GM12878 (cell line): Measurements from ENCODE around the gene PTBP3. TPM values are rescaled to one million over a fixed set of nuclear protein-coding genes. Genes with fewer than 3 reads are reported as not detected.

Source experiments
- ATAC-seq: fragments of 200-7000 bp; cut with Tn5 transposase; 3 replicates; pipeline ENCODE4 v1.9.1; 2020; ENCODE audit warnings: mild to moderate bottlenecking, moderate library complexity
- BruUV-seq: library from RNA; stranded (reverse); fragments of 400-500 nt; replicated peaks from 2 replicates; lab custom pipeline; 2021; lab: Mats Ljungman, UMichigan
- CTCF ChIA-PET: fragments of 300-600 bp; sonication (Branson Sonifier 250); formaldehyde crosslinking; extraction: SDS; loops from one replicate; lab custom pipeline; 2021; ENCODE audit warnings: inconsistent platforms; lab: Yijun Ruan, JAX
- POLR2A ChIA-PET: fragments of 350-600 bp; formaldehyde crosslinking; extraction: SDS; loops from one replicate; lab custom pipeline; 2021; ENCODE audit warnings: inconsistent platforms; lab: Charles Lee
- RAD21 ChIA-PET: fragments of 300-600 bp; sonication (Branson Sonifier 250); formaldehyde crosslinking; loops from one replicate; lab custom pipeline; 2023; ENCODE audit warnings: antibody characterized with exemption; ENCODE audit not compliant: unreplicated experiment; lab: Charles Lee
- SMC1A ChIA-PET: fragments of 300-600 bp; sonication (Branson Sonifier 250); formaldehyde crosslinking; loops from one replicate; lab custom pipeline; 2023; ENCODE audit not compliant: unreplicated experiment, uncharacterized antibody; lab: Charles Lee
- DNase-seq: peaks from one replicate; pipeline ENCODE4 v3.0.0-alpha.2; 2011; ENCODE audit warnings: low read depth, low spot score
- FAIRE-seq: peaks from 3 replicates; lab custom pipeline; 2011; peaks lifted over from hg19 to GRCh38; lab: Jason Lieb, UNC
- H2AFZ ChIP-seq: 2 replicates; pipeline ENCODE4 v1.6.0; 2011; ENCODE audit warnings: low read depth, low read length, control low read depth; ENCODE audit not compliant: control insufficient read depth
- H3K27ac ChIP-seq: 2 replicates; pipeline ENCODE4 v1.5.1; 2011; ENCODE audit warnings: control low read depth; ENCODE audit not compliant: control insufficient read depth, insufficient read depth
- H3K27me3 ChIP-seq, 2 experiments: replicated peaks in 1 of 2; 2 replicates each; pipeline versions ENCODE4 v1.6.0 to v1.6.1; 2011; ENCODE audit warnings: low read length in 1 of 2; ENCODE audit not compliant: control insufficient read depth in 2 of 2, insufficient read depth in 2 of 2
- H3K36me3 ChIP-seq, 2 experiments: 2 replicates each; pipeline ENCODE4 v1.5.1; 2011; ENCODE audit warnings: low read length in 1 of 2; ENCODE audit not compliant: control insufficient read depth in 2 of 2, insufficient read depth in 2 of 2
- H3K4me1 ChIP-seq: 2 replicates; pipeline ENCODE4 v1.6.1; 2011; ENCODE audit warnings: mild to moderate bottlenecking, low read length, moderate library complexity, mixed read lengths; ENCODE audit not compliant: control insufficient read depth, insufficient read depth
- H3K4me2 ChIP-seq: 2 replicates; pipeline ENCODE4 v1.6.0; 2011; ENCODE audit warnings: control low read depth; ENCODE audit not compliant: control insufficient read depth, insufficient read depth
- H3K4me3 ChIP-seq: fragments of 200-600 bp; sonication (generic); 2 replicates; pipeline ENCODE4 v1.5.1; 2016
- H3K79me2 ChIP-seq: 2 replicates; pipeline ENCODE4 v1.6.0; 2011; ENCODE audit warnings: low read length; ENCODE audit not compliant: control insufficient read depth, insufficient read depth
- H3K9ac ChIP-seq: 2 replicates; pipeline ENCODE4 v1.8.0; 2011; ENCODE audit warnings: low read length, control low read depth, mixed read lengths; ENCODE audit not compliant: control insufficient read depth, insufficient read depth
- H3K9me3 ChIP-seq: replicated peaks from 3 replicates; pipeline ENCODE4 v1.5.1; 2011; ENCODE audit warnings: mild to moderate bottlenecking, low read length; ENCODE audit not compliant: control insufficient read depth, insufficient read depth
- H4K20me1 ChIP-seq: 2 replicates; pipeline ENCODE4 v1.6.0; 2011; ENCODE audit not compliant: control insufficient read depth, insufficient read depth
- BACH1 ChIP-seq: fragments of 450-650 bp; IDR thresholded peaks from 2 replicates; pipeline ENCODE4 v1.6.1; 2017; ENCODE audit warnings: mild to moderate bottlenecking, borderline replicate concordance
- BCLAF1 ChIP-seq: fragments of 450-650 bp; IDR thresholded peaks from 2 replicates; pipeline ENCODE4 v1.6.1; 2017; ENCODE audit warnings: antibody characterized with exemption, mild to moderate bottlenecking, moderate library complexity
- BRCA1 ChIP-seq: IDR thresholded peaks from 2 replicates; pipeline ENCODE4 v1.6.1; 2011; ENCODE audit warnings: low read depth, low read length, improper control_type of control experiment
- CBX5 ChIP-seq: sonication (generic); IDR thresholded peaks from 2 replicates; pipeline ENCODE4 v1.6.1; 2016; ENCODE audit warnings: low read depth, moderate library complexity, mild to moderate bottlenecking, inconsistent platforms
- CTCF ChIP-seq, 3 experiments: IDR thresholded peaks in 2 of 3; conservative IDR thresholded peaks in 1 of 3; 2 replicates each; pipeline ENCODE4 v1.5.1; 2011; ENCODE audit warnings: low read depth in 3 of 3, low read length in 3 of 3, mild to moderate bottlenecking in 3 of 3, control low read depth in 2 of 3, moderate library complexity in 2 of 3, inconsistent platforms in 1 of 3, mixed read lengths in 1 of 3; ENCODE audit not compliant: control insufficient read depth in 2 of 3, insufficient read depth in 1 of 3; ENCODE audit errors: extremely low read depth in 1 of 3
- EZH2 ChIP-seq: IDR thresholded peaks from 2 replicates; pipeline ENCODE4 v1.6.1; 2012; ENCODE audit warnings: low read depth, mild to moderate bottlenecking, control low read depth, inconsistent platforms, low read length, borderline replicate concordance; ENCODE audit not compliant: control insufficient read depth
- KLF5 ChIP-seq: fragments of 450-650 bp; IDR thresholded peaks from 2 replicates; pipeline ENCODE4 v1.6.1; 2014; ENCODE audit warnings: mild to moderate bottlenecking; ENCODE audit not compliant: partially characterized antibody
- LARP7 ChIP-seq: fragments of 450-650 bp; IDR thresholded peaks from 2 replicates; pipeline ENCODE4 v1.6.1; 2017; ENCODE audit warnings: mild to moderate bottlenecking
- NFXL1 ChIP-seq: fragments of 450-650 bp; IDR thresholded peaks from 2 replicates; pipeline ENCODE4 v1.6.1; 2017; ENCODE audit warnings: antibody characterized with exemption, mild to moderate bottlenecking, borderline replicate concordance
- NFYB ChIP-seq: IDR thresholded peaks from 2 replicates; pipeline ENCODE4 v1.6.1; 2011; ENCODE audit warnings: low read depth, mild to moderate bottlenecking, low read length, improper control_type of control experiment, moderate library complexity; ENCODE audit not compliant: insufficient read depth
- POLR2A ChIP-seq: IDR thresholded peaks from 2 replicates; pipeline ENCODE4 v1.6.1; 2011; ENCODE audit warnings: low read depth, mild to moderate bottlenecking, low read length
- RBBP5 ChIP-seq: fragments of 200-600 bp; sonication (generic); conservative IDR thresholded peaks from 2 replicates; pipeline ENCODE4 v1.6.1; 2016
- SMAD5 ChIP-seq: IDR thresholded peaks from 2 replicates; pipeline ENCODE4 v1.6.1; 2016; ENCODE audit warnings: antibody characterized with exemption, low read depth
- SRF ChIP-seq, 2 experiments: IDR thresholded peaks; 2 replicates each; pipeline ENCODE4 v1.6.1; 2011; ENCODE audit warnings: low read depth in 2 of 2, low read length in 2 of 2, mild to moderate bottlenecking in 1 of 2, moderate library complexity in 1 of 2
- SUZ12 ChIP-seq: fragments of 200-600 bp; sonication (generic); IDR thresholded peaks from one replicate; pipeline ENCODE4 v1.6.1; 2018; ENCODE audit warnings: antibody characterized with exemption, mild to moderate bottlenecking; ENCODE audit not compliant: unreplicated experiment
- TARDBP ChIP-seq: IDR thresholded peaks from 2 replicates; pipeline ENCODE4 v1.6.1; 2016; ENCODE audit warnings: borderline replicate concordance
- TBL1XR1 ChIP-seq: IDR thresholded peaks from 2 replicates; pipeline ENCODE4 v1.6.1; 2012; ENCODE audit warnings: low read depth, low read length, improper control_type of control experiment
- YBX1 ChIP-seq: fragments of 450-650 bp; IDR thresholded peaks from 2 replicates; pipeline ENCODE4 v1.6.1; 2016; ENCODE audit warnings: antibody characterized with exemption
- ZNF207 ChIP-seq: fragments of 450-650 bp; IDR thresholded peaks from 2 replicates; pipeline ENCODE4 v1.6.1; 2014; ENCODE audit warnings: antibody characterized with exemption, mild to moderate bottlenecking, borderline replicate concordance
- WGBS: methylation state at CpG from one replicate; pipeline ENCODE4 v1.1.6; 2016; ENCODE audit warnings: low lambda C conversion rate; ENCODE audit not compliant: insufficient replicate concordance, insufficient coverage; ENCODE audit errors: missing lambda C conversion rate; 5-methylcytosine and 5-hydroxymethylcytosine counted together
- in situ Hi-C: fragments of 300-500 bp; cut with MboI; formaldehyde crosslinking; loops from 9 replicates; pipeline ENCODE4 v1.14.3; 2018; ENCODE audit warnings: mixed read lengths
- intact Hi-C: fragments of 100-400 bp; cut with micrococcal nuclease; formaldehyde crosslinking; loops from one replicate; pipeline ENCODE4 v1.14.2; 2022; ENCODE audit not compliant: unreplicated experiment
- polyA plus RNA-seq, 11 experiments: library from polyadenylated mRNA; depleted of rRNA in 4 of 11; unstranded in 6 of 11; stranded (reverse) in 5 of 11; fragments of >200 nt; fragmentation: Nextera tagmentation in 4 of 11; fragmentation: Illumina TruSeq in 1 of 11; extraction: Ambion mirVana in 4 of 11; extraction: Trizol in 1 of 11; gene quantifications; 1 replicate in 1 of 11; 2 replicates in 10 of 11; pipeline versions ENCODE4 v1.2.1 to v1.2.3, GENCODE V29; 2011 to 2016; ENCODE audit warnings: inconsistent platforms in 2 of 11, missing spikeins in 2 of 11, low read depth in 1 of 11
- total RNA-seq, 4 experiments: library from RNA; depleted of rRNA in 3 of 4; stranded (reverse); fragments of >200 nt in 3 of 4; fragmentation: Illumina TruSeq in 1 of 4; extraction: Trizol in 1 of 4; gene quantifications; 2 replicates each; pipeline versions ENCODE4 v1.2.1 to v1.2.3, GENCODE V29; 2013 to 2021

Gene PTBP3
- total and polyA plus RNA-seq, 10 of the 15 experiments (the other 5 are each of a cell fraction or from before 2014, with no cell fraction given): 12.5 to 104 (median 52.7) TPM

- POLR2A ChIA-PET: interaction anchor here (1.0 kb wide), 1 partner anchor 27 kb away, joined by 3 read pairs; no protein-coding TSS in a partner anchor
- TF ChIP-seq POLR2A (no peak), NFYB (no peak), NFXL1 (no peak), YBX1 (no peak), SUZ12 (no peak), LARP7 (no peak), SRF (IDR thresholded peaks at IDR 0.05; ENCODE audit: low read depth in 2 of 2, low read length in 2 of 2) (no peak), BACH1 (no peak), BCLAF1 (no peak), EZH2 (no peak), TBL1XR1 (no peak), CBX5 (no peak), ZNF207 (no peak), SMAD5 (no peak), BRCA1 (no peak), CTCF (IDR thresholded peaks at IDR 0.05 in 2 of 3, conservative IDR thresholded peaks at IDR 0.05 in 1 of 3; ENCODE audit: control insufficient read depth in 2 of 3, extremely low read depth in 1 of 3, insufficient read depth in 1 of 3, low read depth in 3 of 3, low read length in 3 of 3) (no peak), KLF5 (no peak), RBBP5 (no peak), TARDBP (no peak)
- H3K9ac ChIP-seq: no peak overlapping the region
- no peaks in the 10 kb centered on the region; a peak in 1 of 4 replicates for H3K36me3 ChIP-seq
- SMC1A ChIA-PET: interaction anchor here (0.7 to 1.1 kb wide), 3 partner anchors 14 to 50 kb away, joined by 3 to 4 read pairs (median 4); no protein-coding TSS in a partner anchor
- RAD21 ChIA-PET: interaction anchor here (1.1 kb wide), 1 partner anchor 11 kb away, joined by 5 read pairs; no protein-coding TSS in a partner anchor
- H3K4me2 ChIP-seq: no peak overlapping the region
- no peak overlapping the region for H3K4me3 ChIP-seq
- H3K27me3 ChIP-seq: no peaks in the 10 kb centered on the region
- peaks cover 3% of the 10 kb centered on the region; the same call in 2 of the 3 replicates for H3K9me3 ChIP-seq
- intact Hi-C loops: no loop called here
- H3K27ac ChIP-seq: no peak overlapping the region
- FAIRE-seq: no peak
- H4K20me1 ChIP-seq: no peaks in the 10 kb centered on the region
- no peak for ATAC-seq
- no peak overlapping the region for H2AFZ ChIP-seq
- 100% methylated on average over 3 of the region's 3 CpGs for WGBS
- CTCF ChIA-PET: no interaction called here
- in situ Hi-C loops: no loop called here
- no TSS peak for BruUV-seq
- peaks cover 5% of the 10 kb centered on the region; the same call in 1 of the 2 replicates for H3K4me1 ChIP-seq
- no peak for DNase-seq
- H3K79me2 ChIP-seq: peaks cover 10% of the 10 kb centered on the region
Observed at GRCh38 chr9:112278152-112278551, 55.3 kb downstream of the PTBP3 start.
